AG09319 (cell line): ENCODE results near the gene C5orf34.
"Not testable (repeated sequence)": the region's sequence is repeated elsewhere in the genome, so short reads cannot be mapped to it uniquely, and the experiment has no call there.

Source experiments
- DNase-seq: peaks from one replicate; pipeline ENCODE4 v3.0.0-alpha.2; 2010; ENCODE audit warnings: low read depth; ENCODE audit errors: extremely low read depth
- CTCF ChIP-seq: IDR thresholded peaks from 2 replicates; pipeline ENCODE4 v1.5.1; 2011; ENCODE audit warnings: low read depth, mild to moderate bottlenecking, inconsistent platforms, low read length, moderate library complexity

The C5orf34 gene

GRCh38 chr5:43555895-43556606, 41.1 kb upstream of the C5orf34 start:
- no peak; the same call in 1 of the 2 replicates for TF ChIP-seq CTCF
- no peak for DNase-seq

GRCh38 chr5:43554497-43554896, 39.5 kb upstream of the C5orf34 start:
- TF ChIP-seq CTCF, result no peak
- DNase-seq, result no peak

DNA sequence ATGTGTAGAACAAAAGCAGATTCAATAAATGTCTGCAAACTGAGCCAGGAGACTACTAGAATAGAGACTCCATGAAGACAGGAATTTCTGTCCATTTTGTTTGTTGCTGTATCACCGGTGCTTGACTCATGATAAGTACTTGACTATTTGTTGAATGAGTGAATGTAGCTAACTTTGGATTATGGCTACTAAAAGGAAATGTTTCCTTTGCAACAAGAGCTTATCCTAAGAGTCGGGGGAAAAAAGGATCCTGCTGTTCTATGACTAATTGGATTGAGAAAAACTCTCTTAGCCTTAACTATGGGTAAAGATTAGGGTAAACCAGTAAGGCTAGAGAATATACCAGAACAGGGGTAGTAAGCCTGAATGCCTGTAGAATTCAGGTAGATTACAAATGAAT, 38.4 kb upstream of the C5orf34 start:
- no peak for TF ChIP-seq CTCF
- no peak for DNase-seq

DNA sequence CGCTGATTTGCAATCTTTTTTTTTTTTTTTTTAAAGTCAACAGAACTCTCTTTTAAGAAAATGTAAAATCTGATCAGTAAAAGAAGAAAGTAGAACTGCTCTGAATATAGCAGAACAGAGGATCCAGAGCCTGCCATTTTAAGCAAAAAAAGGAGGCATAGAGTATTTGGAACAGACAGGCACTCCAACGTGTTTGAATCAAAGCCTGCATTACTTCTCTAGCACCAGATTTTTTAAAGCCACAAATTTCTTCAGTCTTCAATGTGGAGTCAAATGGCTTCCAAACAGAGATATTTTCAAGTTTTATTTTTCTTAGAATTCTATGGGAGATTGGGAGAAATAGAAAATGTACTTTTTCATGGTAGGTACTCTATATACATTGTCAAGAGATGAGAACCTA, 36.8 kb upstream of the C5orf34 start:
- TF ChIP-seq CTCF, result no peak
- no peak for DNase-seq

DNA sequence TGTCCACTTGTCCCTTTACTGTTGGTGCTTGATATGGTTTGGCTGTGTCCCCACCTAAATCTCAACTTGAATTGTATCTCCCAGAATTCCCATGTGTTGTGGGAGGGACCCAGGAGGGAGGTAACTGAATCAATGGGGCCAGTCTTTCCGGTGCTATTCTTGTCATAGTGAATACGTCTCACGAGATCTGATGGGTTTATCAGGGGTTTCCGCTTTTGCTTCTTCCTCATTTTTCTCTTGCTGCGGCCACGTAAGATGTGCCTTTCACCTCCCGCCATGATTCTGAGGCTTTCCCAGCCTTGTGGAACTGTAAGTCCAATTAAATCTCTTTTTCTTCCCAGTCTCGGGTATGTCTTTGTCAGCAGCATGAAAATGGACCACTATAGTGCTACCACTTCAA, 34.3 kb upstream of the C5orf34 start:
- DNase-seq, result not testable (repeated sequence)

DNA sequence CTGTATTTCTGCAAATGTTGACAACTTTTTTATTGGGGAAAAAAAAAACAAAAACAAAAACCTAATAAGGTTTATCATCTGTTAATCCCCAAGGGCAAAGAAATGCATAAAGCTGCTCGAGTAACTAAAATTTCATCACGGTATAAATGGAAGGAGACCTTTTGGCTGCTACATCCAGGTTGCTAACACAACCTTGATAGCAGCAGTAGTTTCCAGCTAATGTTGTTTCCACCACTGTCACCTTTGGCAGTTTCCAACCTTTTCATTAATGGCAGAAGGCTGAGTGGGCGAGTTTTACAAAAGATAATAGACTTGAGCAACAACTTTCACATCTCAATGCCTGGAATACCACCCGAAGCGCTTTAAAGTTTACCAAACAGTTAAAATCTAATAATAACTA, 33.4 kb upstream of the C5orf34 start:
- no peak for TF ChIP-seq CTCF
- DNase-seq, result no peak

GRCh38 chr5:43547532-43547931, 32.6 kb upstream of the C5orf34 start:
- no peak for TF ChIP-seq CTCF
- DNase-seq, result no peak

- DNase-seq, result no peak
- TF ChIP-seq CTCF, result no peak
Measured at GRCh38 chr5:43543434-43543833, 28.5 kb upstream of the C5orf34 start.
